Testis (tissue), 3 donors: Measurements from ENCODE around the gene TMEM135. TPM values are rescaled to one million over a fixed set of nuclear protein-coding genes. Genes with fewer than 3 reads are reported as not detected.
"Not testable (repeated sequence)": the region's sequence is repeated elsewhere in the genome, so short reads cannot be mapped to it uniquely, and the experiment has no call there.

Experiments used
- DNase-seq: peaks from one replicate; pipeline ENCODE4 v3.0.0-alpha.2; 2019
- H3K27ac ChIP-seq, 2 donors: fragments of 200-600 bp; sonication (generic); one replicate each; pipeline ENCODE4 v1.5.1; 2019
- H3K27me3 ChIP-seq: fragments of 200-600 bp; sonication (generic); one replicate; pipeline ENCODE4 v1.5.1; 2019
- H3K36me3 ChIP-seq: fragments of 200-600 bp; sonication (generic); one replicate; pipeline ENCODE4 v1.5.1; 2017; ENCODE audit warnings: low read depth; ENCODE audit errors: missing control alignments
- H3K4me1 ChIP-seq: fragments of 200-600 bp; sonication (generic); one replicate; pipeline ENCODE4 v1.5.1; 2019
- H3K4me3 ChIP-seq, 2 donors: fragments of 200-600 bp; sonication (generic); one replicate each; pipeline ENCODE4 v1.5.1; 2017 to 2019
- H3K9me3 ChIP-seq: fragments of 200-600 bp; sonication (generic); one replicate; pipeline ENCODE4 v1.5.1; 2017
- POLR2A ChIP-seq: fragments of 450-650 bp; IDR thresholded peaks from one replicate; pipeline ENCODE4 v1.6.1; 2017; ENCODE audit warnings: antibody characterized with exemption, mild to moderate bottlenecking, moderate library complexity
- WGBS, 2 donors: methylation state at CpG; one replicate each; pipeline ENCODE4 v1.1.5; 2018; 5-methylcytosine and 5-hydroxymethylcytosine counted together
- intact Hi-C: fragments of 100-400 bp; cut with DNase I; formaldehyde crosslinking; loops from one replicate; pipeline ENCODE4 v1.15.1; 2023; ENCODE audit warnings: low total_unique reads
- polyA plus RNA-seq: library from polyadenylated mRNA; stranded (reverse); fragments of 350-450 nt; fragmentation: Illumina TruSeq; extraction: RNeasy Lipid Tissue Mini Kit (QIAGEN cat#74804); gene quantifications from one replicate; pipeline ENCODE4 v1.2.3, GENCODE V29; 2014; ENCODE audit warnings: low read depth, low replicate concordance; ENCODE audit not compliant: insufficient read depth
- total RNA-seq, 2 donors: library from RNA; depleted of rRNA; stranded (reverse); fragments of >200 nt; gene quantifications; one replicate each; pipeline ENCODE4 v1.2.3, GENCODE V29; 2016
- TF ChIP-seq, protein P1 (sequence below), 3 experiments: fragments of 450-650 bp in 2 of 3; fragments of 200-600 bp in 1 of 3; sonication (generic) in 1 of 3; IDR thresholded peaks; one replicate each; pipeline ENCODE4 v1.5.1; 2016 to 2019; ENCODE audit warnings: antibody characterized with exemption in 3 of 3, mild to moderate bottlenecking in 2 of 3, moderate library complexity in 1 of 3

TMEM135 gene
- total and polyA plus RNA-seq, 3 donors from 2014 or later, result 21.3 to 59.0 (median 42.1) TPM

DNA sequence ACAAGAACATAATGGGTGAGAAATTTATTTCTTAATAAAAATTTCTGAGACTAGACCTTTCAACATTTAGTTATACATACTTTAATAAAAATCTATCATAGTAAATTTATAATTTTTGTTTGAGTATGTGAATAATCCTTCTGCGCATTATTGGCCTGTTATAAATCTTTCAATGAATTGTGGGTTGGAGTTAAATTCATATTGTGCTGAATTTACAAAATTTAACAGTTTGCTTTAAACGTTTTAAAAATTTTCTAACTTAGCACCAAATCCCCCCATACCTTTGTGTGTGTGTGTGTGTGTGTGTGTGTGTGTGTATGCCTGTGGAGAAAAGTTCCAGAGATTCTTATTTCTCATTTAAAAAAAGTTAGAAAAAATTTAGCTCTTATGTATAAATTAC is 111.0 kb downstream of the TMEM135 start:
- 86 to 88% methylated on average over 2 of the region's 2 CpGs for WGBS, 2 donors
- H3K27ac ChIP-seq, result no peak overlapping the region

DNA sequence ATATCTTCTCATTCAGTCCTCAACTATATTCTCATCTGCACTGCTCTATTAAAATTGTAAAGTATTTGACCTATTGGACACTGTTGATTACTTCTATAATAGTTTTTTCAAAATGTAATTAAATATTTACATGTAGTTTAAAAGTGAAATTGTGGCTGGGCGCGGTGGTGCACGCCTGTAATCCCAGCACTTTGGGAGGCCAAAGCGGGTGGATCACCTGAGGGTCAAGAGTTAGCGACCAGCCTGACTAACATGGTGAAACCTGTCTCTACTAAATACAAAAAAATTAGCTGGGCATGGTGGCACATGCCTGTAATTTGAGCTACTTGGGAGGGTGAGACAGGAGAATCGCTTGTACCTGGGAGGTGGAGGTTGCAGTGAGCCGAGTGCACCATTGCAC is 112.0 kb downstream of the TMEM135 start:
- WGBS, 2 donors, result 96 to 98% methylated on average over 7 of the region's 7 CpGs
- H3K4me3 ChIP-seq, H3K27ac ChIP-seq, DNase-seq, H3K9me3 ChIP-seq, intact Hi-C loops, H3K36me3 ChIP-seq, H3K27me3 ChIP-seq, H3K4me1 ChIP-seq: not testable (repeated sequence)

More for the DNA sequence above, 111.0 kb downstream of the TMEM135 start:
- no peaks in the 10 kb centered on the region for H3K27me3 ChIP-seq
- TF ChIP-seq POLR2A, result no peak
- TF ChIP-seq, protein P1, sequence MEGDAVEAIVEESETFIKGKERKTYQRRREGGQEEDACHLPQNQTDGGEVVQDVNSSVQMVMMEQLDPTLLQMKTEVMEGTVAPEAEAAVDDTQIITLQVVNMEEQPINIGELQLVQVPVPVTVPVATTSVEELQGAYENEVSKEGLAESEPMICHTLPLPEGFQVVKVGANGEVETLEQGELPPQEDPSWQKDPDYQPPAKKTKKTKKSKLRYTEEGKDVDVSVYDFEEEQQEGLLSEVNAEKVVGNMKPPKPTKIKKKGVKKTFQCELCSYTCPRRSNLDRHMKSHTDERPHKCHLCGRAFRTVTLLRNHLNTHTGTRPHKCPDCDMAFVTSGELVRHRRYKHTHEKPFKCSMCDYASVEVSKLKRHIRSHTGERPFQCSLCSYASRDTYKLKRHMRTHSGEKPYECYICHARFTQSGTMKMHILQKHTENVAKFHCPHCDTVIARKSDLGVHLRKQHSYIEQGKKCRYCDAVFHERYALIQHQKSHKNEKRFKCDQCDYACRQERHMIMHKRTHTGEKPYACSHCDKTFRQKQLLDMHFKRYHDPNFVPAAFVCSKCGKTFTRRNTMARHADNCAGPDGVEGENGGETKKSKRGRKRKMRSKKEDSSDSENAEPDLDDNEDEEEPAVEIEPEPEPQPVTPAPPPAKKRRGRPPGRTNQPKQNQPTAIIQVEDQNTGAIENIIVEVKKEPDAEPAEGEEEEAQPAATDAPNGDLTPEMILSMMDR (IDR thresholded peaks at IDR 0.05), result no peak
- intact Hi-C loops, result no loop called here
- H3K36me3 ChIP-seq, result no peaks in the 10 kb centered on the region
- H3K9me3 ChIP-seq, result no peaks in the 10 kb centered on the region
- H3K4me3 ChIP-seq, result no peak overlapping the region
- no peaks in the 10 kb centered on the region for H3K4me1 ChIP-seq
- DNase-seq, result no peak

DNA sequence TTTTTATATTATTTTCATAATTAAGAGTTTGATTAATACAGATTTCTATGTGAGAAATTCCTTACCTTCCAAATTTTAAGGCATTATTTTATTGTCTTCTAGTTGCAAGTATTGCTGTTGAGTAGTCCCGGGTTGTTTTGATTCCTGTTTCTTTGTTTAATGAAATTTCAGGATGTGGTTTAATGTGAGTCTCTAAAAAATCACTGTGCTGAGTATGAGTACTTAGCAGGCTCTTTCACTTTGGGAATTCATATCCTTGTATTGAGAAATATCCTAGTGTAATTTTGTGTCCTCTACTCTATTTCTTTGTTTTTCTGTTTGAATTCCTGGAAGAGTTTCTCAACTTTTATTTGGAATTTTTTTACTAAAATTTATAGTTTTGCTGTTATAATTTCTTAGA is 113.2 kb downstream of the TMEM135 start:
- Histone ChIP-seq H3K27ac (peak overlapping the region in 1 of 2 donors; percentile 13), H3K9me3 (no peaks in the 10 kb centered on the region), H3K4me1 (no peaks in the 10 kb centered on the region), H3K4me3 (no peak overlapping the region), H3K27me3 (no peaks in the 10 kb centered on the region), H3K36me3 (no peaks in the 10 kb centered on the region)
- DNase-seq, result no peak
- TF ChIP-seq, protein P1 (IDR thresholded peaks at IDR 0.05), result no peak
- no peak for TF ChIP-seq POLR2A
- WGBS, 2 donors, result 82 to 88% methylated on average over 1 of the region's 1 CpG
- intact Hi-C loops, result no loop called here

DNA sequence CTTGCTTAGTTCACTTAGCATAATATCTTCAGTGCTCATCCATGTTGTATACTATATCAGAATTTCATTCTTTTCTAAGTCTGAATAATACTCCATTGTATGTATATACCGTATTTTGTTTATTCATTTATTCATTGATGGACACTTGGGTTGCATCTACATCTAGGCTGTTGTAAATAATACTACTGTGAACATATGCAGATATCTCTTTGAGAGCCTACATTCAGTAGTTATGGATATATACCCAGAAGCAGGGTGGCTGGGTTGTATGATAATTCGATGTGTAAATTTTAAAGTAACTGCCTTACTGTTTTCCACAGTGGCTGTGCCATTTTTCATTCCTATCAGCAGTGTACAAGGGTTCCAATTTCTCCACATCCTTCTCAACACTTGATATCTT is 116.5 kb downstream of the TMEM135 start:
- 89 to 94% methylated on average over 2 of the region's 2 CpGs for WGBS, 2 donors
- TF ChIP-seq, protein P1 (IDR thresholded peaks at IDR 0.05), result no peak
- no peak for TF ChIP-seq POLR2A
- no peaks in the 10 kb centered on the region for H3K27me3 ChIP-seq
- no peak overlapping the region for H3K4me3 ChIP-seq
- H3K27ac ChIP-seq, result no peak overlapping the region
- H3K4me1 ChIP-seq, result no peaks in the 10 kb centered on the region
- no peaks in the 10 kb centered on the region for H3K36me3 ChIP-seq
- intact Hi-C loops, result no loop called here
- DNase-seq, result no peak
- H3K9me3 ChIP-seq, result no peaks in the 10 kb centered on the region

DNA sequence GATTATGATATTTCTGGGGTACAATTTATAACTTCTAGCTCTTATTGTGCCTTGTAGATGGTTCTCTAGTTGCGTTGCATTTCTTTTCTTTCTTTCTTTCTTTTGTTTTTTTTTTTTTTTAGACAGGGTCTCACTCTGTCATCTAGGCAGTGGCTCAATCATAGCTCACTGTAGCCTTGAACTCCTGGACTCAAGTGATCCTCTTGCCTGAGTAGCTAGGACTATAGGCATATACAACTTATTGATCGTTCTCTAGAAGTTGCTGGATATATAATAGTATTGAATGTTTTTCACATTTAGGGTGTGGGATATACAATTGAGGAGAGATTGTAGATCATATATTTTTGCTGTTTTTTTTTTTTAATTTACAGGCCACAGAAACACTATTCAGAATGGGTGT is 119.2 kb downstream of the TMEM135 start:
- no peak overlapping the region for H3K27ac ChIP-seq
- DNase-seq, result no peak
- H3K4me1 ChIP-seq, result no peaks in the 10 kb centered on the region
- H3K36me3 ChIP-seq, result no peaks in the 10 kb centered on the region
- H3K27me3 ChIP-seq, result no peaks in the 10 kb centered on the region
- H3K4me3 ChIP-seq, result no peak overlapping the region
- no peaks in the 10 kb centered on the region for H3K9me3 ChIP-seq
- WGBS, 2 donors, result 84 to 85% methylated on average over 2 of the region's 2 CpGs
- intact Hi-C loops, result no loop called here
- TF ChIP-seq, protein P1 (IDR thresholded peaks at IDR 0.05), result no peak
- TF ChIP-seq POLR2A, result no peak

DNA sequence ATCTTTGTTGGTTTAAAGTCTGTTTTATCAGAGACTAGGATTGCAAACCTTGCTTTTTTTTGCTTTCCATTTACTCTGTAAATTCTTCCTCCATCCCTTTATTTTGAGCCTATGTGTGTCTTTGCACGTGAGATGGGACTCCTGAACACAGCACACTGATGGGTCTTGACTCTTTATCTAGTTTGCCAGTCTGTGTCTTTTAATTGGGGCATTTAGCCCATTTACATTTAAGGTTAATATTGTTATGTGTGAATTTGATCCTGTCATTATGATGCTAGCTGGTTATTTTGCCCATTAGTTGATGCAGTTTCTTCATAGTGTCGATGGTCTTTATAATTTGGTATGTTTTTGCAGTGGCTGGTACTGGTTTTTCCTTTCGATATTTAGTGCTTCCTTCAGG is 131.3 kb downstream of the TMEM135 start:
- 98 to 100% methylated on average over 3 of the region's 3 CpGs for WGBS, 2 donors
- H3K27me3 ChIP-seq, DNase-seq, intact Hi-C loops, H3K36me3 ChIP-seq, H3K4me3 ChIP-seq, H3K4me1 ChIP-seq, H3K9me3 ChIP-seq, H3K27ac ChIP-seq: not testable (repeated sequence)
